Measurements from ENCODE around the gene TTC39C. TPM values are rescaled to one million over a fixed set of nuclear protein-coding genes. Genes with fewer than 3 reads are reported as not detected.

Gene TTC39C
- total RNA-seq, 1 experiment from 2014 or later, result not detected

Small RNA genes within 50 kb of the gene (small RNA-seq; reads per million reads assigned to genes)
- gene RF00017 (not detected), gene RNA5SP452 (0.87 reads per million, percentile 25 among the genes with 10 or more reads in this experiment), gene RNU5A-6P (13.0 reads per million, percentile 94 among the genes with 10 or more reads in this experiment)

Other genes with a start within 250 kb of the TTC39C start
- gene CABYR, start 124.3 kb downstream of the TTC39C start, total RNA-seq (2014; rRNA removed; shearing (Covaris generic); ENCODE audit: low replicate concordance), result not detected in 2 replicates